Suprapubic skin (tissue), 4 donors: ENCODE results near the gene SIK3. TPM values are rescaled to one million over a fixed set of nuclear protein-coding genes. Genes with fewer than 3 reads are reported as not detected.

Experiments used
- DNase-seq, 2 donors: peaks; one replicate each; pipeline ENCODE4 v3.0.0-alpha.2; 2019; ENCODE audit warnings: low spot score in 2 of 2
- H3K27ac ChIP-seq: fragments of 200-600 bp; sonication (generic); one replicate; pipeline ENCODE4 v1.5.1; 2019
- H3K27me3 ChIP-seq: fragments of 200-600 bp; sonication (generic); one replicate; pipeline ENCODE4 v1.5.1; 2019
- H3K36me3 ChIP-seq: fragments of 200-600 bp; sonication (generic); one replicate; pipeline ENCODE4 v1.5.1; 2019
- H3K4me1 ChIP-seq: fragments of 200-600 bp; sonication (generic); one replicate; pipeline ENCODE4 v1.5.1; 2019
- H3K4me3 ChIP-seq: fragments of 200-600 bp; sonication (generic); one replicate; pipeline ENCODE4 v1.5.1; 2019; ENCODE audit warnings: mild to moderate bottlenecking
- H3K9me3 ChIP-seq: fragments of 200-600 bp; sonication (generic); one replicate; pipeline ENCODE4 v1.5.1; 2019
- EP300 ChIP-seq: sonication (generic); formaldehyde crosslinking; IDR thresholded peaks from one replicate; pipeline ENCODE4 v1.6.1; 2017; ENCODE audit warnings: antibody characterized with exemption
- POLR2A ChIP-seq, 2 donors: fragments of 450-650 bp; IDR thresholded peaks; one replicate each; pipeline ENCODE4 v1.6.1; 2017; ENCODE audit warnings: antibody characterized with exemption in 2 of 2, mild to moderate bottlenecking in 2 of 2, moderate library complexity in 2 of 2
- POLR2AphosphoS5 ChIP-seq, 3 donors: sonication (generic); formaldehyde crosslinking; IDR thresholded peaks; one replicate each; pipeline ENCODE4 v1.6.1; 2017; ENCODE audit warnings: antibody characterized with exemption in 3 of 3
- WGBS: methylation state at CpG from one replicate; pipeline ENCODE4 v1.1.5; 2018; 5-methylcytosine and 5-hydroxymethylcytosine counted together
- total RNA-seq, 4 donors: library from RNA; depleted of rRNA; stranded (reverse); fragments of >200 nt; gene quantifications; one replicate each; pipeline ENCODE4 v1.1.0, GENCODE V29; 2016
- TF ChIP-seq, protein P1 (sequence below), 2 donors: fragments of 200-600 bp in 1 of 2; fragments of 450-650 bp in 1 of 2; sonication (generic) in 1 of 2; IDR thresholded peaks; one replicate each; pipeline ENCODE4 v1.5.1; 2016 to 2019; ENCODE audit warnings: antibody characterized with exemption in 2 of 2, mild to moderate bottlenecking in 1 of 2, moderate library complexity in 1 of 2

SIK3 gene
- total RNA-seq, 4 donors from 2014 or later = 31.6 to 60.8 (median 37.5) TPM

DNA sequence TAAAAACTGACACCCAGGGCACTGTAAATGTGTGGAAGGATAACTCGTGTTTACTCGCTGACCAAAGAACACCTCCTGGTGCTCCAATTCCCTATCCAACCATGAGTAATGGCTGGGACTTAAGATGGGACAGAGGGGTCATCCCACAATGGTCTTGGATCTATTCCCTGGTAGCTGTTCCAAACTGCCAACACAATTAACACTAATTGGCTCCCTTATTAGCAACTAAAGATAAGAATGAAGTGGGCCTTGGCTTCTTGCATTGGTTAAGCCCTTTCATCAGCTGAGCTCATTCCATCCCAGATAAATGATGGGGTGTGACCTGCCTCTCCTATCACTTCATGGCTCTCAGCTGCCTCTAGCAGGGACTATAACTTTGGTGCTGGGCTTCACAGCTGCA is 1.5 kb upstream of the SIK3 start:
- peak overlapping the region; percentile 97 for H3K27ac ChIP-seq
- H3K4me3 ChIP-seq = no peak overlapping the region
- H3K9me3 ChIP-seq = no peaks in the 10 kb centered on the region
- TF ChIP-seq, protein P1, sequence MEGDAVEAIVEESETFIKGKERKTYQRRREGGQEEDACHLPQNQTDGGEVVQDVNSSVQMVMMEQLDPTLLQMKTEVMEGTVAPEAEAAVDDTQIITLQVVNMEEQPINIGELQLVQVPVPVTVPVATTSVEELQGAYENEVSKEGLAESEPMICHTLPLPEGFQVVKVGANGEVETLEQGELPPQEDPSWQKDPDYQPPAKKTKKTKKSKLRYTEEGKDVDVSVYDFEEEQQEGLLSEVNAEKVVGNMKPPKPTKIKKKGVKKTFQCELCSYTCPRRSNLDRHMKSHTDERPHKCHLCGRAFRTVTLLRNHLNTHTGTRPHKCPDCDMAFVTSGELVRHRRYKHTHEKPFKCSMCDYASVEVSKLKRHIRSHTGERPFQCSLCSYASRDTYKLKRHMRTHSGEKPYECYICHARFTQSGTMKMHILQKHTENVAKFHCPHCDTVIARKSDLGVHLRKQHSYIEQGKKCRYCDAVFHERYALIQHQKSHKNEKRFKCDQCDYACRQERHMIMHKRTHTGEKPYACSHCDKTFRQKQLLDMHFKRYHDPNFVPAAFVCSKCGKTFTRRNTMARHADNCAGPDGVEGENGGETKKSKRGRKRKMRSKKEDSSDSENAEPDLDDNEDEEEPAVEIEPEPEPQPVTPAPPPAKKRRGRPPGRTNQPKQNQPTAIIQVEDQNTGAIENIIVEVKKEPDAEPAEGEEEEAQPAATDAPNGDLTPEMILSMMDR (IDR thresholded peaks at IDR 0.05) = no peak
- no peak for TF ChIP-seq POLR2AphosphoS5 (IDR thresholded peaks at IDR 0.05)
- no peak for TF ChIP-seq EP300
- no peak for TF ChIP-seq POLR2A (IDR thresholded peaks at IDR 0.05)
- WGBS = 79% methylated on average over 2 of the region's 2 CpGs
- DNase-seq = no peak
- no peaks in the 10 kb centered on the region for H3K36me3 ChIP-seq
- H3K4me1 ChIP-seq = peaks cover 40% of the 10 kb centered on the region
- no peaks in the 10 kb centered on the region for H3K27me3 ChIP-seq

DNA sequence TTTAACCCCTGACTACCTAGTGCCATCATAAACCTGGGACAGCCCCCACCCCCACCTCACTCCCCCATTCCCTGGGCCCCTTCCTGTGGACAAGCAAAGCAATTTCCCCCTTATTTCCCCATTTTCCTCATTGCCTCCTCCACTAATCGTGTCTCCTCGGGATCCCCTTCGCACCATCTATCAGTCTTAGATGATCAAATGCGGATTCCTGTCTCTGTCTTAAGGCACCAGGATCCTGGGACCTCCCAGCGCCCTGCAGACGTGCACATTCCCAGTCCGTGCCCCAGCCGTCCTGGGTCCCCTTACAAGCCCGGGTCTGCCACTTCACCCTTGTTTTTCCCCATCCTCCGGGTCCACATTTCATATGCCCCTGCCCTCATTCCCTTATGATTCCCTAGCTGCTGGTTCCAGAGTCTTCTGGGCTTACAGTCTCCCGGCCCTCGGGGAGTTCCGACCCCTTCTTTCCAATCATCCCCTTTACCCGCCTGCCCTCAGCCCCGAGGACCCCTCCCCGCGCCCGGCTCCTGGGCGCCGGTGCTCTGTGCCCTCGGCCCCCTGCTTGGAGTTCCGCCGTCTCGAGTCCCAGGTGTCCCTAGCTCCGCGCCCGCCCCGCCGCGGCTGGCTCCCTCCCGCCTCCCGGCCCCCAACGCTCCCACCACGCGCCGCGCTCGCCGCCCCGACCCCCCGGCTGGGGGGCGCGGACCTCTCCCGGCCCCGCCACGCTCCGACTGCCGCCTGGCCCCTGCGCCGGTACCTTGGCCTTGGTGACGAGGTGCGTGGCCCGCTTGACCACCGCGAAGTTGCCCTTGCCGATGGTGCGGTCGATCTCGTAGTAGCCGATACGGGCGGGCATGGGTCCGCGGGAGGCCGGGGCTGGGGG is 599 bp downstream of the SIK3 start:
- peak overlapping the region; percentile 78 for H3K4me3 ChIP-seq
- H3K27me3 ChIP-seq = no peaks in the 10 kb centered on the region
- peaks cover 52% of the 10 kb centered on the region for H3K4me1 ChIP-seq
- TF ChIP-seq POLR2AphosphoS5 (IDR thresholded peaks at IDR 0.05) = no peak
- TF ChIP-seq, protein P1 (IDR thresholded peaks at IDR 0.05) = no peak
- TF ChIP-seq EP300 = no peak
- no peak for TF ChIP-seq POLR2A (IDR thresholded peaks at IDR 0.05)
- H3K36me3 ChIP-seq = no peaks in the 10 kb centered on the region
- peak; percentile 83 for DNase-seq
- H3K27ac ChIP-seq = peak overlapping the region; percentile 97
- no peaks in the 10 kb centered on the region for H3K9me3 ChIP-seq
- under 1% methylated on average over 20 of the region's 65 CpGs for WGBS

DNA sequence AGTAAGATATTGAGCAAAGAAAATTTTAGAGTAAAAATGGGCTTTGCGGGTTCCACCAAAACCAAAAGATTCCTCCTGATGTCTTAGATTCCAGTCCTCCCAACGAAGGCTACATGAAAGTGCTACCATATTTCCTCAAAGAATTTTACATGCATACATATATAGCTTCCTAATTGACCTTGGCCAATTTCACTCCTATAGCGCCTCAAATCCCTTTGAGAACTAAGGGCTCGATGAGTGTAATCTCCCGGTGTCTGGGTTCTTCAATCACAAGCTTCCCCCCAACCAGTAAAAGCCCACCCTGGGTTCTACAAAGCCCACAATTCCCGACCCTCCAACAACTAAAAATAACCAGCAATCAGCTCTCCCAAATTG is 1.2 kb downstream of the SIK3 start:
- DNase-seq = no peak
- no peaks in the 10 kb centered on the region for H3K9me3 ChIP-seq
- 48% methylated on average over 6 of the region's 6 CpGs for WGBS
- TF ChIP-seq POLR2AphosphoS5 (IDR thresholded peaks at IDR 0.05) = no peak
- TF ChIP-seq, protein P1 (IDR thresholded peaks at IDR 0.05) = no peak
- TF ChIP-seq EP300 = no peak
- TF ChIP-seq POLR2A (IDR thresholded peaks at IDR 0.05) = no peak
- peak overlapping the region; percentile 97 for H3K27ac ChIP-seq
- no peaks in the 10 kb centered on the region for H3K36me3 ChIP-seq
- peaks cover 54% of the 10 kb centered on the region for H3K4me1 ChIP-seq
- H3K4me3 ChIP-seq = peak overlapping the region; percentile 78
- H3K27me3 ChIP-seq = no peaks in the 10 kb centered on the region

DNA sequence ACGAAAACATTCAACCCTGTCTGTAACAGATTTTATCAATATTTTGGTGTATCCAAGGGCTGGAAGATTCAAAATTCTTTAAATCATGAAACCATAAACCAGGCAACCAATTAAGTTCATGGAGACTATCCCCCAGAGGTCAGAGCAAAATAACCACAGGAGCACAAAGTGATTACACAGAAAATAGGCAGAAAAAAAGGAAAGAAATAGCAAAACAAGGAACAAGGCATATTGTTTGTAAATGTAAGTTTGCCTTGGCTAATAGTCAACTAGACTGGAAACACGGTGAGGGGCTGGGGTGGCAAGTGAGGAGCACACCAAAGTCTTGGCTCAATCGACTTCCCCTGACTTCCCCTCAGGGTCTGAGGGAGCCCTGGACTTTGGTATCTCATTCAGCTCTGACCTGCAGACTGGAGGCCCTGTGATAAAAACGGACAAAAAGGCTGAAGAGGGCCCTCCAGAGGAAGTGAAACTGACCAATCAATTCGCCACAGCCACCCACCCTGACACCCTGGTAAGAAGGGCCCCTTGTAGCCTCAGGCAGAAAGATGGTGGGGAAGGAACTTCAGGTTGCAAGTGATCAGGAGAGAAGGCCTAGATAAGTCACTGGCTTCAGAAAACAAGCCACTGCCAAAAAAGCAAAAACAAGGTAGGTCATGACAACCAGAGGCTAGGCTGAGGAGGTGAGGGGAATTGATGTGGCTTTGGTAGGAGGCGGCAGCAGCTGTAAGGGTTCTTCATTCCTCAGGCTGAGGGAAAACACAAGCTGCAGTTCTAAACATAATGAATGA is 1.8 kb downstream of the SIK3 start:
- Histone ChIP-seq H3K4me3 (peak overlapping the region; percentile 78), H3K27ac (peak overlapping the region; percentile 97), H3K9me3 (no peaks in the 10 kb centered on the region), H3K36me3 (no peaks in the 10 kb centered on the region), H3K27me3 (no peaks in the 10 kb centered on the region), H3K4me1 (peaks cover 54% of the 10 kb centered on the region)
- TF ChIP-seq, protein P1 (IDR thresholded peaks at IDR 0.05) = no peak
- TF ChIP-seq POLR2AphosphoS5 (IDR thresholded peaks at IDR 0.05) = no peak
- TF ChIP-seq POLR2A (IDR thresholded peaks at IDR 0.05) = no peak
- WGBS = 30% methylated on average over 6 of the region's 6 CpGs
- DNase-seq = peak in 1 of 2 donors; percentile 67
